Esophagus muscularis mucosa (tissue), 4 donors: ENCODE data around the gene S100A6. TPM values are rescaled to one million over a fixed set of nuclear protein-coding genes. Genes with fewer than 3 reads are reported as not detected.

Source experiments
- DNase-seq: peaks from one replicate; pipeline ENCODE4 v3.0.0-alpha.2; 2017; ENCODE audit errors: extremely low spot score
- H3K27ac ChIP-seq, 4 donors: fragments of 200-600 bp; sonication (generic); replicated peaks in 1 of 4; 1 replicate in 3 of 4; 2 replicates in 1 of 4; pipeline ENCODE4 v1.5.1; 2016 to 2019; ENCODE audit warnings: mild to moderate bottlenecking in 1 of 4
- H3K27me3 ChIP-seq, 4 donors: fragments of 200-600 bp; sonication (generic); one replicate each; pipeline versions ENCODE4 v1.5.1 to v1.6.0; 2016 to 2019
- H3K36me3 ChIP-seq, 4 donors: fragments of 200-600 bp; sonication (generic); one replicate each; pipeline ENCODE4 v1.5.1; 2016 to 2019
- H3K4me1 ChIP-seq, 4 donors: fragments of 200-600 bp; sonication (generic); one replicate each; pipeline ENCODE4 v1.5.1; 2016 to 2019
- H3K4me3 ChIP-seq, 4 donors: fragments of 200-600 bp; sonication (generic); 1 replicate in 2 of 4; 2 replicates in 2 of 4; pipeline ENCODE4 v1.5.1; 2016 to 2019; ENCODE audit warnings: mild to moderate bottlenecking in 4 of 4, moderate library complexity in 1 of 4
- H3K9me3 ChIP-seq, 4 donors: fragments of 200-600 bp; sonication (generic); 1 replicate in 3 of 4; 2 replicates in 1 of 4; pipeline ENCODE4 v1.5.1; 2016 to 2019
- EP300 ChIP-seq: sonication (generic); formaldehyde crosslinking; IDR thresholded peaks from one replicate; pipeline ENCODE4 v1.6.1; 2017; ENCODE audit warnings: antibody characterized with exemption
- POLR2A ChIP-seq: fragments of 450-650 bp; IDR thresholded peaks from one replicate; pipeline ENCODE4 v1.6.1; 2017; ENCODE audit warnings: antibody characterized with exemption, moderate library complexity, mild to moderate bottlenecking, low read depth
- POLR2AphosphoS5 ChIP-seq, 2 donors: sonication (generic); formaldehyde crosslinking; IDR thresholded peaks; one replicate each; pipeline ENCODE4 v1.6.1; 2017; ENCODE audit warnings: antibody characterized with exemption in 2 of 2
- WGBS: methylation state at CpG from one replicate; pipeline ENCODE4 v1.1.5; 2018; 5-methylcytosine and 5-hydroxymethylcytosine counted together
- intact Hi-C: fragments of 100-400 bp; cut with DNase I; formaldehyde crosslinking; loops from one replicate; pipeline ENCODE4 v1.15.1; 2023
- total RNA-seq, 4 donors: library from RNA; depleted of rRNA; stranded (reverse); fragments of >200 nt; gene quantifications; one replicate each; pipeline versions ENCODE4 v1.1.0 to v1.2.1, GENCODE V29; 2016
- TF ChIP-seq, protein P1 (sequence below), 3 experiments: fragments of 200-600 bp in 2 of 3; fragments of 450-650 bp in 1 of 3; sonication (generic) in 2 of 3; IDR thresholded peaks; one replicate each; pipeline ENCODE4 v1.5.1; 2017 to 2019; ENCODE audit warnings: antibody characterized with exemption in 3 of 3, mild to moderate bottlenecking in 2 of 3, moderate library complexity in 1 of 3

The S100A6 gene
- total RNA-seq, 4 donors from 2014 or later, result 432 to 759 (median 607) TPM

DNA sequence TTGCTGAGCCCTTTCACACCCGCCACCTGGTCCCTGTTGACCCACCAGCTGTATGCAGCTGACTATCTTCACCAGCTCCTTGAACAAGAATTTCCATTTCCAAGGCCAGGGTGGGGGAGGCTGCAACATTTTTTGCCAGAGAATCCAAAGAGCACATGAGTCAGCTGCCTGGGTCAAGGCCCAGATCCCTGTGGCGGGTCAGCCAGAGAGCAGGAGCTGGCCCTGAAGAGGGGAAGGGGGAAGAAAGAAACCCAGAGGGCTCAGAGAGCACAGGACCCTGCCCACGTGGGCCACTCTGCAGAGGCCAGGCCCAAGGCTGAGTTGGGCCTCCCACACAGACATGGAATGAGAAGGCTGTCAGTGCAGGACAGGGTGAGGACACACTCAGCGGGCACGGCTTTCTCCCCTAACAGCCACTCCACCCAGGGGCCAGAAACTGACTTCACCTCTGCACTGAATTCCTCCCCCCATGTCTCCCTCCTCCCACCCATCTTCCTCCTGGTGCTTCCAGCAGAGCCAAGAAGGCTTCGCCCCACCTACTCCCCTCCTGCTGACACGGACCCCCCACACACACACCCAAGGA lies 28.9 kb downstream of the S100A6 start:
- H3K27me3 ChIP-seq, result no peaks in the 10 kb centered on the region
- no peaks in the 10 kb centered on the region for H3K9me3 ChIP-seq
- WGBS, result 36% methylated on average over 6 of the region's 7 CpGs
- no peaks in the 10 kb centered on the region for H3K36me3 ChIP-seq
- no peak overlapping the region for H3K4me3 ChIP-seq
- peaks cover 19 to 41% (median 37%) of the 10 kb centered on the region in 4 donors for H3K4me1 ChIP-seq
- intact Hi-C loops, result no loop called here
- H3K27ac ChIP-seq, result peak overlapping the region; percentile 78 to 84 (median 80)
- peak; percentile 97 for DNase-seq
- TF ChIP-seq EP300 (no peak), POLR2AphosphoS5 (IDR thresholded peaks at IDR 0.05) (peak; percentile 93), POLR2A (no peak)
- TF ChIP-seq, protein P1, sequence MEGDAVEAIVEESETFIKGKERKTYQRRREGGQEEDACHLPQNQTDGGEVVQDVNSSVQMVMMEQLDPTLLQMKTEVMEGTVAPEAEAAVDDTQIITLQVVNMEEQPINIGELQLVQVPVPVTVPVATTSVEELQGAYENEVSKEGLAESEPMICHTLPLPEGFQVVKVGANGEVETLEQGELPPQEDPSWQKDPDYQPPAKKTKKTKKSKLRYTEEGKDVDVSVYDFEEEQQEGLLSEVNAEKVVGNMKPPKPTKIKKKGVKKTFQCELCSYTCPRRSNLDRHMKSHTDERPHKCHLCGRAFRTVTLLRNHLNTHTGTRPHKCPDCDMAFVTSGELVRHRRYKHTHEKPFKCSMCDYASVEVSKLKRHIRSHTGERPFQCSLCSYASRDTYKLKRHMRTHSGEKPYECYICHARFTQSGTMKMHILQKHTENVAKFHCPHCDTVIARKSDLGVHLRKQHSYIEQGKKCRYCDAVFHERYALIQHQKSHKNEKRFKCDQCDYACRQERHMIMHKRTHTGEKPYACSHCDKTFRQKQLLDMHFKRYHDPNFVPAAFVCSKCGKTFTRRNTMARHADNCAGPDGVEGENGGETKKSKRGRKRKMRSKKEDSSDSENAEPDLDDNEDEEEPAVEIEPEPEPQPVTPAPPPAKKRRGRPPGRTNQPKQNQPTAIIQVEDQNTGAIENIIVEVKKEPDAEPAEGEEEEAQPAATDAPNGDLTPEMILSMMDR (IDR thresholded peaks at IDR 0.05), result peak in 1 of 3 experiments; percentile 6

DNA sequence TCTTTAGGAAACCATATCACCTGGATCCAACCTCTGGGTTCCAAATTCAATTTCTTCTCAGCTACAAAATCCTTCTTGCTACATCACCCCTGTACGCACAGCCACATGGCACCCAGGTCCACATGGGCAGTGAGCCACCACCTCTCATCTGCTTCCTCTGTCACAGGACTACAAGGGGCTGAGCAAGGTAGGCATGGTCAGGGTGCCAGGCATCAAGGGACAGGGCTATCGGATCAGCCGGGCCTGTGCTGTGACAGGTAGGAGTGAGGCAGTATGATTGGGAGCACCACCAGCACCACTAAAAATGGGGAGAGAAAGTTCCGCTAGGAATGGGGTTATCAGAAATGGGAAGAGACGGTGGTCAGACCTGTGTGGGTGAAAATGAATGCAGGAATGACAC lies 29.4 kb downstream of the S100A6 start:
- WGBS, result 77% methylated on average over 5 of the region's 5 CpGs
- H3K27ac ChIP-seq, result peak overlapping the region; percentile 78 to 84 (median 80)
- no peaks in the 10 kb centered on the region for H3K9me3 ChIP-seq
- intact Hi-C loops, result no loop called here
- no peak overlapping the region for H3K4me3 ChIP-seq
- TF ChIP-seq EP300 (no peak), POLR2A (no peak), POLR2AphosphoS5 (IDR thresholded peaks at IDR 0.05) (no peak)
- TF ChIP-seq, protein P1 (IDR thresholded peaks at IDR 0.05), result no peak
- H3K27me3 ChIP-seq, result no peaks in the 10 kb centered on the region
- H3K36me3 ChIP-seq, result no peaks in the 10 kb centered on the region
- DNase-seq, result no peak
- H3K4me1 ChIP-seq, result peaks cover 19 to 41% (median 37%) of the 10 kb centered on the region in 4 donors

DNA sequence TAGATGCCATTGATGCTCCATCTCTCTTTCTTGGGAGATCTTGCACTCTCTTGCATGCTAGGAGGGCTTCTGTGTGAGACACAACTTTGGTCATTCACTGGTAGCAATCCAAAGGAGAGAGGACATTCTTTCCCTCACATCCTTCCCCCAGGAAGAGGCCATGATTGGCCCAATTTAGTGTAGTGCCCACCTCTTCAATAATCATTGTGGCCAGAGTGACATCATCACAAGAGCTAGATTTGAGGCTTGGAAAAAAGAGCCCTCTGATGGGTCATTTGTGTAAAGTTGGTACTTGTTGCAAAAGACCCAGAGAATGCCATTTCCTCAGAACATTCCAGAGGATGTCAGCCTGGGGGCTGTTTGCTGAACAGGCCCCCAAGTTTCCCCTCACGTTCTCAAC lies 30.2 kb downstream of the S100A6 start:
- Histone ChIP-seq H3K4me1 (peaks cover 19 to 34% (median 31%) of the 10 kb centered on the region in 4 donors), H3K9me3 (no peaks in the 10 kb centered on the region), H3K36me3 (no peaks in the 10 kb centered on the region), H3K27me3 (no peaks in the 10 kb centered on the region), H3K27ac (peak overlapping the region; percentile 78 to 84 (median 80)), H3K4me3 (no peak overlapping the region)
- whole genome bisulfite sequencing, result 71% methylated on average over 1 of the region's 1 CpG
- no peak for TF ChIP-seq EP300
- TF ChIP-seq POLR2A, result no peak
- TF ChIP-seq, protein P1 (IDR thresholded peaks at IDR 0.05), result no peak
- no peak for TF ChIP-seq POLR2AphosphoS5 (IDR thresholded peaks at IDR 0.05)
- intact Hi-C loops, result no loop called here
- no peak for DNase-seq

DNA sequence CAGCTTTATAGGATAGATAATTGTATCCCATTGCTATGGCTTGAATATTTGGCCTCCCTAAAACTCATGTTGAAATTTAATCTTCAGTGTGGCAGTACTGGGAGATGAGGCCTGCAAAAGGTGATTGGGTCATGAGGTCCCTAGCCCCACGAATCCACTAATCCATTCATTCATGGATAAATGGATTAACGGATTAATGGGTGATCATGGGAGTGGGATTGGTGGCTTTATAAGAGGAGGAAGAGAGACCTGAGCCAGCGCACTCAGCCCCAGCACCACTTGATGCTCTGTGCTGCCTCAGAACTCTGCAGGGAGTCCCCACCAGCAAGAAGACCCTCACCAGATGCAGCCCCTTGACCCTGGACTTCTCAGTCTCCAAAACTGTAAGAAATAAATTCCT lies 32.0 kb downstream of the S100A6 start:
- Histone ChIP-seq H3K4me3 (no peak overlapping the region), H3K9me3 (no peaks in the 10 kb centered on the region), H3K27me3 (no peaks in the 10 kb centered on the region), H3K27ac (no peak overlapping the region), H3K36me3 (no peaks in the 10 kb centered on the region), H3K4me1 (peaks cover 19 to 32% (median 29%) of the 10 kb centered on the region in 4 donors)
- 85% methylated on average over 3 of the region's 3 CpGs for WGBS
- intact Hi-C loops, result no loop called here
- no peak for TF ChIP-seq POLR2AphosphoS5 (IDR thresholded peaks at IDR 0.05)
- TF ChIP-seq POLR2A, result no peak
- no peak for TF ChIP-seq EP300
- TF ChIP-seq, protein P1 (IDR thresholded peaks at IDR 0.05), result no peak
- no peak for DNase-seq

DNA sequence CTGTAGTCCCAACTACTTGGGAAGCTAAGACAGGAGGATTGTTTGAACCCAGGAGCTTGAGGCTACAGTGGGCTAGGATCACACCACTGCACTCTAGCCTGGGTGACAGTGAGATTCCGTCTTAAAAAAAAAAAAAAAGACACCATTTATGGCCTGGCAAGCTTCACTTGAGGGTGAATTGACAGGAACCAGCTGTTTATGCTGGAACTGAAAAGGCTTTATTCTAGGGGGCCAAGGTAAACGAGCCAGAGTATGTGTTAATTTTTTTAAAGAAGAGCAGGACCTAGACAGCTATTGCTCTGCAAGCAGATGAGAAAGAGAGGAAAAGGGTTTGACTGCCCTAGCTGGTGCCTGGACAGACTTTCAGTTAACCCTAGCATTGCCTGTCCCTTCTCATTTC lies 37.0 kb downstream of the S100A6 start:
- TF ChIP-seq EP300 (no peak), POLR2A (no peak), POLR2AphosphoS5 (IDR thresholded peaks at IDR 0.05) (no peak)
- TF ChIP-seq, protein P1 (IDR thresholded peaks at IDR 0.05), result no peak
- H3K4me3 ChIP-seq, result no peak overlapping the region
- no peak overlapping the region for H3K27ac ChIP-seq
- 6% methylated on average over 2 of the region's 2 CpGs for WGBS
- no peak for DNase-seq
- no peaks in the 10 kb centered on the region for H3K36me3 ChIP-seq
- peaks cover 4 to 6% (median 5%) of the 10 kb centered on the region in 4 donors for H3K4me1 ChIP-seq
- intact Hi-C loops, result no loop called here
- no peaks in the 10 kb centered on the region for H3K27me3 ChIP-seq
- no peaks in the 10 kb centered on the region for H3K9me3 ChIP-seq
